Measurements from ENCODE around the gene IRX4. TPM values are rescaled to one million over a fixed set of nuclear protein-coding genes. Genes with fewer than 3 reads are reported as not detected.

The IRX4 gene
- total RNA-seq, 1 experiment from 2014 or later: 44.7 TPM

GRCh38 chr5:1865486-1865885, 17.2 kb downstream of the IRX4 start:
- Mint-ChIP-seq H3K4me3 (ENCODE audit: unreplicated experiment) (no peak overlapping the region), H3K9me3 (ENCODE audit: unreplicated experiment) (no peaks in the 10 kb centered on the region), H3K36me3 (ENCODE audit: insufficient read depth, unreplicated experiment) (no peaks in the 10 kb centered on the region), H3K27ac (ENCODE audit: low read depth, unreplicated experiment) (no peak overlapping the region), H3K4me1 (ENCODE audit: insufficient read depth, unreplicated experiment) (no peaks in the 10 kb centered on the region), H3K27me3 (ENCODE audit: insufficient read depth, unreplicated experiment) (no peaks in the 10 kb centered on the region)
- intact Hi-C loops (cut with micrococcal nuclease): no loop called here
- POLR2A ChIA-PET: interaction anchor here (1.3 kb wide), 1 partner anchor 40 kb away, joined by 3 read pairs; no protein-coding TSS in a partner anchor
- CTCF ChIA-PET: interaction anchor here (0.5 kb wide), 1 partner anchor 39 kb away, joined by 4 read pairs; no protein-coding TSS in a partner anchor
- no TSS peak for BruUV-seq (replicated peaks)
- DNase-seq (ENCODE audit: unreplicated experiment): no peak
- no peak for TF ChIP-seq CTCF (IDR thresholded peaks at IDR 0.05; ENCODE audit: unreplicated experiment)

- ChIA-PET POLR2A (interaction anchor here (1.3 kb wide), 1 partner anchor 40 kb away, joined by 3 read pairs; no protein-coding TSS in a partner anchor), CTCF (interaction anchor here (0.5 kb wide), 1 partner anchor 39 kb away, joined by 4 read pairs; no protein-coding TSS in a partner anchor)
- intact Hi-C loops (cut with micrococcal nuclease): no loop called here
- H3K9me3 Mint-ChIP-seq (ENCODE audit: unreplicated experiment): no peaks in the 10 kb centered on the region
- H3K4me3 Mint-ChIP-seq (ENCODE audit: unreplicated experiment): no peak overlapping the region
- no peak for TF ChIP-seq CTCF (IDR thresholded peaks at IDR 0.05; ENCODE audit: unreplicated experiment)
- H3K27ac Mint-ChIP-seq (ENCODE audit: low read depth, unreplicated experiment): no peak overlapping the region
- H3K36me3 Mint-ChIP-seq (ENCODE audit: insufficient read depth, unreplicated experiment): no peaks in the 10 kb centered on the region
- no peaks in the 10 kb centered on the region for H3K27me3 Mint-ChIP-seq (ENCODE audit: insufficient read depth, unreplicated experiment)
- no peak for DNase-seq (ENCODE audit: unreplicated experiment)
- no TSS peak for BruUV-seq (replicated peaks)
- no peaks in the 10 kb centered on the region for H3K4me1 Mint-ChIP-seq (ENCODE audit: insufficient read depth, unreplicated experiment)
Observed at GRCh38 chr5:1864896-1865440, 17.8 kb downstream of the IRX4 start.

GRCh38 chr5:1860949-1861348, 21.8 kb downstream of the IRX4 start:
- ChIA-PET CTCF (no interaction called here), POLR2A (no interaction called here)
- H3K4me1 Mint-ChIP-seq (ENCODE audit: insufficient read depth, unreplicated experiment): no peaks in the 10 kb centered on the region
- DNase-seq (ENCODE audit: unreplicated experiment): no peak
- H3K27me3 Mint-ChIP-seq (ENCODE audit: insufficient read depth, unreplicated experiment): no peaks in the 10 kb centered on the region
- no peak overlapping the region for H3K4me3 Mint-ChIP-seq (ENCODE audit: unreplicated experiment)
- H3K27ac Mint-ChIP-seq (ENCODE audit: low read depth, unreplicated experiment): no peak overlapping the region
- no TSS peak for BruUV-seq (replicated peaks)
- no peaks in the 10 kb centered on the region for H3K9me3 Mint-ChIP-seq (ENCODE audit: unreplicated experiment)
- intact Hi-C loops (cut with micrococcal nuclease): no loop called here
- no peak for TF ChIP-seq CTCF (IDR thresholded peaks at IDR 0.05; ENCODE audit: unreplicated experiment)
- H3K36me3 Mint-ChIP-seq (ENCODE audit: insufficient read depth, unreplicated experiment): no peaks in the 10 kb centered on the region

- Mint-ChIP-seq H3K4me1 (ENCODE audit: insufficient read depth, unreplicated experiment) (no peaks in the 10 kb centered on the region), H3K36me3 (ENCODE audit: insufficient read depth, unreplicated experiment) (no peaks in the 10 kb centered on the region), H3K9me3 (ENCODE audit: unreplicated experiment) (no peaks in the 10 kb centered on the region), H3K27me3 (ENCODE audit: insufficient read depth, unreplicated experiment) (peaks cover 6% of the 10 kb centered on the region), H3K27ac (ENCODE audit: low read depth, unreplicated experiment) (no peak overlapping the region), H3K4me3 (ENCODE audit: unreplicated experiment) (no peak overlapping the region)
- DNase-seq (ENCODE audit: unreplicated experiment): no peak
- ChIA-PET POLR2A (no interaction called here), CTCF (interaction anchor here (0.6 kb wide), 1 partner anchor 92 kb away, joined by 3 read pairs; no protein-coding TSS in a partner anchor)
- BruUV-seq (replicated peaks): no TSS peak
- intact Hi-C loops (cut with micrococcal nuclease): no loop called here
- TF ChIP-seq CTCF (IDR thresholded peaks at IDR 0.05; ENCODE audit: unreplicated experiment): no peak
Observed at GRCh38 chr5:1860021-1860610, 22.6 kb downstream of the IRX4 start.

Measured in MCF 10A (cell line).